Activated naive CD8-positive, alpha-beta T cell treated with anti-CD3 and anti-CD28 coated beads, Interleukin-2, amount 50 U/mL, for 24 hours (primary cell): ENCODE data around the gene SRCAP.

ENCODE experiments used
- ATAC-seq: fragments of 150-1000 bp; cut with Tn5 transposase; one replicate; pipeline ENCODE4 v1.10.0; 2021
- DNase-seq: peaks from one replicate; pipeline ENCODE4 v3.0.0; 2021
- H3K27ac Mint-ChIP-seq: one replicate; pipeline ENCODE4 v1.8.0; 2021; ENCODE audit warnings: mild to moderate bottlenecking, mixed read lengths
- H3K27me3 Mint-ChIP-seq: one replicate; pipeline ENCODE4 v1.8.0; 2021; ENCODE audit warnings: mixed read lengths
- H3K36me3 Mint-ChIP-seq: one replicate; pipeline ENCODE4 v1.8.0; 2021; ENCODE audit warnings: low read depth, mixed read lengths
- H3K4me1 Mint-ChIP-seq: one replicate; pipeline ENCODE4 v1.8.0; 2021; ENCODE audit warnings: mixed read lengths
- H3K4me3 Mint-ChIP-seq: one replicate; pipeline ENCODE4 v1.8.0; 2021; ENCODE audit warnings: mild to moderate bottlenecking, moderate library complexity, mixed read lengths
- H3K9me3 Mint-ChIP-seq: one replicate; pipeline ENCODE4 v1.8.0; 2021; ENCODE audit warnings: mixed read lengths

The SRCAP gene

GRCh38 chr16:30773826-30774225 is 74.9 kb downstream of the SRCAP start:
- Mint-ChIP-seq H3K9me3 (no peaks in the 10 kb centered on the region), H3K36me3 (peaks cover 36% of the 10 kb centered on the region), H3K27ac (no peak overlapping the region), H3K27me3 (no peaks in the 10 kb centered on the region), H3K4me3 (no peak overlapping the region), H3K4me1 (peaks cover 25% of the 10 kb centered on the region)
- no peak for DNase-seq
- no peak for ATAC-seq

- Mint-ChIP-seq H3K4me1 (peaks cover 25% of the 10 kb centered on the region), H3K4me3 (peak overlapping the region; percentile 93), H3K27me3 (no peaks in the 10 kb centered on the region), H3K9me3 (no peaks in the 10 kb centered on the region), H3K36me3 (peaks cover 31% of the 10 kb centered on the region), H3K27ac (peak overlapping the region; percentile 97)
- no peak for DNase-seq
- ATAC-seq: no peak
These were observed 75.6 kb downstream of the SRCAP start for GRCh38 chr16:30774367-30775130.

GRCh38 chr16:30775131-30775391 is 76.1 kb downstream of the SRCAP start:
- Mint-ChIP-seq H3K27ac (peak overlapping the region; percentile 97), H3K4me1 (peaks cover 25% of the 10 kb centered on the region), H3K4me3 (peak overlapping the region; percentile 93), H3K9me3 (no peaks in the 10 kb centered on the region), H3K27me3 (no peaks in the 10 kb centered on the region), H3K36me3 (peaks cover 30% of the 10 kb centered on the region)
- ATAC-seq: no peak
- DNase-seq: no peak

- peak; percentile 74 for DNase-seq
- H3K27ac Mint-ChIP-seq: peak overlapping the region; percentile 97
- H3K36me3 Mint-ChIP-seq: peaks cover 28% of the 10 kb centered on the region
- ATAC-seq: peak; percentile 76
- peak overlapping the region; percentile 93 for H3K4me3 Mint-ChIP-seq
- H3K27me3 Mint-ChIP-seq: no peaks in the 10 kb centered on the region
- H3K9me3 Mint-ChIP-seq: no peaks in the 10 kb centered on the region
- H3K4me1 Mint-ChIP-seq: peaks cover 25% of the 10 kb centered on the region
These were observed 76.6 kb downstream of the SRCAP start for GRCh38 chr16:30775392-30776188.

- peaks cover 25% of the 10 kb centered on the region for H3K4me1 Mint-ChIP-seq
- ATAC-seq: no peak
- H3K9me3 Mint-ChIP-seq: no peaks in the 10 kb centered on the region
- peaks cover 15% of the 10 kb centered on the region for H3K36me3 Mint-ChIP-seq
- DNase-seq: no peak
- no peaks in the 10 kb centered on the region for H3K27me3 Mint-ChIP-seq
- H3K4me3 Mint-ChIP-seq: peak overlapping the region; percentile 93
- H3K27ac Mint-ChIP-seq: peak overlapping the region; percentile 97
These were observed 78.8 kb downstream of the SRCAP start for GRCh38 chr16:30777591-30778297.

GRCh38 chr16:30778549-30779244 is 79.7 kb downstream of the SRCAP start:
- Mint-ChIP-seq H3K36me3 (peaks cover 9% of the 10 kb centered on the region), H3K27me3 (no peaks in the 10 kb centered on the region), H3K27ac (no peak overlapping the region), H3K4me1 (peaks cover 21% of the 10 kb centered on the region), H3K9me3 (no peaks in the 10 kb centered on the region), H3K4me3 (no peak overlapping the region)
- DNase-seq: no peak
- ATAC-seq: no peak

GRCh38 chr16:30779596-30779995 is 80.6 kb downstream of the SRCAP start:
- Mint-ChIP-seq H3K27me3 (no peaks in the 10 kb centered on the region), H3K36me3 (peaks cover 9% of the 10 kb centered on the region), H3K9me3 (no peaks in the 10 kb centered on the region), H3K27ac (no peak overlapping the region), H3K4me1 (peaks cover 17% of the 10 kb centered on the region), H3K4me3 (no peak overlapping the region)
- DNase-seq (no peak), ATAC-seq (no peak)

- Mint-ChIP-seq H3K27ac (no peak overlapping the region), H3K36me3 (peaks cover 7% of the 10 kb centered on the region), H3K27me3 (no peaks in the 10 kb centered on the region), H3K4me1 (peaks cover 14% of the 10 kb centered on the region), H3K4me3 (no peak overlapping the region), H3K9me3 (no peaks in the 10 kb centered on the region)
- ATAC-seq (no peak), DNase-seq (no peak)
These were observed 81.0 kb downstream of the SRCAP start for GRCh38 chr16:30780021-30780420.

- Mint-ChIP-seq H3K4me1 (peaks cover 14% of the 10 kb centered on the region), H3K27ac (no peak overlapping the region)
These were observed 81.6 kb downstream of the SRCAP start for GRCh38 chr16:30780549-30780948.

GRCh38 chr16:30782486-30783279 is 83.7 kb downstream of the SRCAP start:
- H3K36me3 Mint-ChIP-seq: no peaks in the 10 kb centered on the region
- H3K9me3 Mint-ChIP-seq: no peaks in the 10 kb centered on the region
- ATAC-seq: no peak
- H3K4me1 Mint-ChIP-seq: peaks cover 7% of the 10 kb centered on the region
- DNase-seq: no peak
- no peak overlapping the region for H3K27ac Mint-ChIP-seq
- no peak overlapping the region for H3K4me3 Mint-ChIP-seq
- H3K27me3 Mint-ChIP-seq: no peaks in the 10 kb centered on the region

More at GRCh38 chr16:30780549-30780948, 81.6 kb downstream of the SRCAP start:
- Mint-ChIP-seq H3K4me3 (no peak overlapping the region), H3K9me3 (no peaks in the 10 kb centered on the region), H3K36me3 (peaks cover 7% of the 10 kb centered on the region), H3K27me3 (no peaks in the 10 kb centered on the region)
- DNase-seq: no peak
- ATAC-seq: no peak

- no peak overlapping the region for H3K27ac Mint-ChIP-seq
- peaks cover 7% of the 10 kb centered on the region for H3K4me1 Mint-ChIP-seq
- DNase-seq: no peak
- no peak for ATAC-seq
- no peaks in the 10 kb centered on the region for H3K36me3 Mint-ChIP-seq
- no peak overlapping the region for H3K4me3 Mint-ChIP-seq
- H3K9me3 Mint-ChIP-seq: no peaks in the 10 kb centered on the region
- peaks cover 4% of the 10 kb centered on the region for H3K27me3 Mint-ChIP-seq
These were observed 84.5 kb downstream of the SRCAP start for GRCh38 chr16:30783280-30784109.

- Mint-ChIP-seq H3K9me3 (no peaks in the 10 kb centered on the region), H3K4me3 (no peak overlapping the region), H3K36me3 (no peaks in the 10 kb centered on the region), H3K27me3 (peaks cover 4% of the 10 kb centered on the region), H3K27ac (no peak overlapping the region), H3K4me1 (peaks cover 7% of the 10 kb centered on the region)
- ATAC-seq (no peak), DNase-seq (no peak)
These were observed 85.2 kb downstream of the SRCAP start for GRCh38 chr16:30784215-30784614.
